HG03139 (cell line): ENCODE results near the gene CORO2B.

Experiments
- ATAC-seq: cut with Tn5 transposase; IDR thresholded peaks from one replicate; pipeline ENCODE4 v1.9.1; 2021; ENCODE audit not compliant: unreplicated experiment

The CORO2B gene

DNA sequence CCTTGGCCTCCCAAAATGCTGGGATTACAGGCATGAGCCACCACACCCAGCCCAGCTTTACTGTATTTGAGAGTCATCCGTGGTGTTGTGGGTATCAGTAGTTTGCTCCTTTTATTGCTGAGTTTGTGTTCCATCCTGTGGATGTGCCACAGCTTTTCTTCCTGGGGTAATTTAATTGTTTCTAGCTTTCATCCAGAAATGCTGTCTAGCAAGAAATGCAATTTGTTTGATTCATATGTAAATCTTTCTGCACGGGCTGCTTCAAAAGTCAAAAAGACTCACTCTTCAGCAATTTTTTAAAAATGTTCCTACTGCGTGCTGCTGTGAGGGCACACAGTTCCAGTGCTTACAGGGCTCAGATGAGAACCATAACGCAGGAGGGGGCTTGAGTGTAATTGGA lies 47.1 kb downstream of the CORO2B start:
- ATAC-seq, result no peak

DNA sequence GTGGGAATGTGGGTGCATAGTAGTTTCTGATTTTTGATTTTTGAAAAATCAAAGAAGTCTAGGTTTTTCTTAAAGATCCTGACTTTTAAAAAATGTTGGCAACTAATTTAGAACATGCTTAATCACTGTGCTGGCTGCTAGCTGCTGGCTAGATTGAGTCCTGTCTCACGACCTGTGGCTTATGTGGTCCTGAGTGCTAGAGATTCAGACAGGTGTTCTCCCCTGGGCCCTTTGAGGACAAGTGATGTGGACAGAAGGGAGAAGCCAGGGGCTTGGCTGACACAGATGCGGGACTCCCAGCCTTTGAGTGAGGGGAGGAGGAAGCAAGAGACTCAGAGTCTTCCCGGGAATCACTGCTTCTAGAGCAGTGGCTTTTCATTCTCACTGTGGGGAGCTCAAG lies 47.5 kb downstream of the CORO2B start:
- ATAC-seq, result no peak

DNA sequence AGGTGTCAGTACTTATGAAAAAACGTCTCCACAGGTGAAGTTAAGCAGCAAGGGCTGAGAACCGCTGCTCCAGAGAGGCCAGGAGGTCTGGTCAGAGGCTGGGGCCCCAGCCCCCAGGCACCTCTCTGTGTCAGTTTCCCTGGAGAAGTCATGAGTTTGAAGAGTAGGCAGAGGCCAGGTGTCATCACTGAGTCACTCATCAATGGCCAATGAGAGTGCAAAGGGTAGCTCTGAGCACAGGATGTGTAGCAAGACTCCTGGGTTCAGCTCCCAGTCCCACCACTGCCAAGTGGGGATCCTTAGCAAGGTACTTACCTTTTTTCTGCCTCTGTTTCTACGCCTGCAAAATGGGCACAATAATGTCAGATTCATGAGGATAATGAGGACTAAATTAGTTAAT lies 47.9 kb downstream of the CORO2B start:
- no peak for ATAC-seq

DNA sequence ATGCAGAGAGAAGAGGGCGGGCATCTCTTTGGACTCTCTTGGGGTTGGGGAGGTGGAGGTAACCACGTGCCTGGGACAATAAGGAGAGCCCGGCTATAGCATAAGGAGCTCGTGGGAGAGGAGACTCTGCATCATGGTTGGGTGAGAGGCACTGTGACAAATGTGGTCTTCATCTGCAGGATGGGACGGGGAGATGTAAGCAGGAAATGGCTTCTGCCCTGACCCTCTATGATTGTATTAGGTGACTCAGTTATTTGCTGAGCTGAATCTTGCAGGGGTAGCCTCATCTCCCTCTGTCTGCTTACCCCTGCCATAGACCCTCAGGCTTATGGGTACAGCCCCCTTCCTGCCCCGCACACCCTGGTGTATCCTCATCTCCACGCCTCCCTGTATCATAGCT lies 48.7 kb downstream of the CORO2B start:
- ATAC-seq, result no peak

DNA sequence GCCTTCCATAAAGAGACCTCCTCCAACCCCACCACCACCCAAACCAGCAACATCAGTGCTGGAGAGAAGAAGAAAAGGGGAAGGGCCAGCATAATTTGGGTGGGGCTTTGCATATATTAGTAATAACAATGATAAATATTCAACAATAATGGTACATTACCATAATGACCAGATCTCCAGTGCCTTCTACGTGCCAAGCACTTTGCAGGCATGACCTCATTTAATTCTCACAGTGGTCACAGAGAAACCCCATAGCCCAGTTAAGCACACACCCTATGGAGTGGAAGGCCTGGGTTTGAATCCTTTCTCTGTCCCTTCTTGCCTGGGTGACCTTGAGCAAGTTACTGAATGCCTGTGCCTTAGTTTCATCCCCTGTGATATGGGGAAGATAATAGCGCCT lies 49.2 kb downstream of the CORO2B start:
- no peak for ATAC-seq

DNA sequence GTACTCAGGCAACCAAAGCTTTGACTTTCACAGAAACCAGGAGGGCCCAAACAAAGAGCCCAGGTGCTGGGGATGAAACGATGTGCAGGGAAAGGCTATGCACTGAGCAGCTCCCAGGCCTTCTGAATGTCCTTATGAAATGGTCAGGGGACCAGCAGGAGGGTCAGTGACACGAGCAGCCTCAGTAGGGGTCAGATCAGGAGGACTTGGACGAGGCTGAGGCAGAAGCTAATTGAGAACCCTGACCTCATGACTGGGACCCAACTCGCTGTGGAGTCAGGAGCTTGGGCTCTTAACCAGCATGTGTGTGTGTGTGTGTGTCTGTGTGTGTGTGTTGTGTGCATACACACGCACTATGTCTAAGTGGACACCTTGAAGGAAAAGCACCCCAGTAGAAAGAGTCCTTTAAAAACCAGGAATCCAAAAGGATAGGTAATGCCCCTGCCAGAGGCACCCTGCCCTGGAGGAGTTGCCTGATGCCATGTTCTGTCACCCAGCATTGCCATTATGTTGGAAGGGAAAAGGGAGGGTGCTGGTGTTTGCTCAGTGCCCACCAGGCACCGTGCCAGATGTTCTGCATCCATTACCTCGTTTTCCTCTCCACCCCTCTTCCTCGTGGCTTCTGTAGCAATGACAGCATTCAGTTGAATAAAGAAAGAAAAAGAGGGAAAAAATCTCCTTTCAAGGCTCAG lies 50.9 kb downstream of the CORO2B start:
- ATAC-seq, result no peak

DNA sequence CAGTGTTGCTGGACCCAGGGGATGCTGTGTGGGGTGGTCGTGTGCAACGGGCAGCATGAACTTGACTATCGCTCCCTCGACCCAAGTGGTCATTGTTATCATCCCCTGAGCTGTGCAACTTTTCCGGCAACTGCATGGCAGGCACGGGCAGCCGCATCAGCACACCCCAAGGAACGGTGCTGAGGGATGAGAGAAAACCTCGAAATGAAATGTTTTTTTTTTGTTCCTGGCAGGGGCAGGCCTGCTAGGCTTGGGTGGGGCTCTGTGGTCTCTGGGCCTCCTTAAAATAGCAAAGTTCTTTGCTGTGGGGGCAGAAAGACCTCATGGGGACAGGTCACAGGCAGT lies 51.4 kb downstream of the CORO2B start:
- no peak for ATAC-seq

DNA sequence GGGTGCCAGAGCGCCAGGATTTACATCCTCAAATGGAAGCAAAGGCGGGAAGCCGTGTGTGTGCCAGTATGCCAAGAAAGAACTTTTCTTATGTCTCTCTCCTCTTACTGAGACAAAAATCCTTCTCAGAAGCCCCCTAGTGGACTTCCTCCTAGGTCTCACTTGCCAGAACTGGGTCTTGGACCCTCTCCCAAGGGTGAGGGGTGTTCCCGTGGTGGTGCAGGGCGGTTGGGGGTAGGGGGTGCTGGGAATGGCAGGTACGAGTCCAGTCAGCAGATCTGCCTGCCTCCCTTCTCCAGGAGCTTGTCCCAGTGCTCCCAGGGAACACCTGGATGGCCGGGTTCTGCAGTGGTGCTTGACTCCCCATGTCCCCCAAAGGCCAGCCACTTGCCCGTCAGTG lies 52.0 kb downstream of the CORO2B start:
- ATAC-seq, result no peak

DNA sequence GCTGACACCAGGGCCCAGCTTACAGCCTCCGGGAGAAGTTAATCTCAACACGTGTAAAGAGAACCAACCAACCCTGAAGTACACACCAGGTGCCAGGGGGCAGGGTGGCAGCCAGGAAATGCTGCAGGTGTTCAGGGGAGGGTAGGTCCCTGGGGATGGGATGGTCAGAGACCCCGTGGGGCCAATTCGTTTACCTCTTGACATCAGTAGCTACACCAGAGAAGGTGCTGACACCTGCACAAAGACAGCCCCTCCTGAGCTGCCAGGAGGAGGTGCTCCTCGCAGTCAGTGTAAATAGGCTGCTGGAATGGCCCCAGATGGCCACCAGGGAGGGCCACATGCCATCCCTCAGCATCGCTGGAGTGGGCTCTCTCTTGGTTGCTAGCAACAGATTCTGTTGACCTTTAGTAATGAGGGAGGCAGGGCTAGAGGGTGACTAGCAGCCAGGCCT lies 52.8 kb downstream of the CORO2B start:
- no peak for ATAC-seq

DNA sequence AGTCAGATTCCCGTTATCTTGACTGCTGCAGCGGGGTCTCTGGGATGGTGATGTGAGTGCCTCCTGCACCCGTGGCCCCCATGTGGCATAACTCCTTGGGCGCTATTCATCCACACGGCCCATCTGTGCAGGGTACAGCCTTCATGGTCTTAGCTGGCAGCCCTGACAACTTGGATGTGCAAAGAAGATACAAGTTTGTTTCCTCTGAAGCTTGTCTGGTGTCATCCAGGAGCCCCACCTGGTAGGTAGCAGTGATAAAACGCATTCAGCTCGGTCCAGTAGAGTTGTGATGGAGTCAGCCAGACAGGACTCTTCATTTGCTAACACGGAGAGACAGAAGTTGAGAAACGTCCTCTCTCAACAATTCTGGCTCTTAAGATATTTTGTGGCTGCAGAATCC lies 53.3 kb downstream of the CORO2B start:
- no peak for ATAC-seq

DNA sequence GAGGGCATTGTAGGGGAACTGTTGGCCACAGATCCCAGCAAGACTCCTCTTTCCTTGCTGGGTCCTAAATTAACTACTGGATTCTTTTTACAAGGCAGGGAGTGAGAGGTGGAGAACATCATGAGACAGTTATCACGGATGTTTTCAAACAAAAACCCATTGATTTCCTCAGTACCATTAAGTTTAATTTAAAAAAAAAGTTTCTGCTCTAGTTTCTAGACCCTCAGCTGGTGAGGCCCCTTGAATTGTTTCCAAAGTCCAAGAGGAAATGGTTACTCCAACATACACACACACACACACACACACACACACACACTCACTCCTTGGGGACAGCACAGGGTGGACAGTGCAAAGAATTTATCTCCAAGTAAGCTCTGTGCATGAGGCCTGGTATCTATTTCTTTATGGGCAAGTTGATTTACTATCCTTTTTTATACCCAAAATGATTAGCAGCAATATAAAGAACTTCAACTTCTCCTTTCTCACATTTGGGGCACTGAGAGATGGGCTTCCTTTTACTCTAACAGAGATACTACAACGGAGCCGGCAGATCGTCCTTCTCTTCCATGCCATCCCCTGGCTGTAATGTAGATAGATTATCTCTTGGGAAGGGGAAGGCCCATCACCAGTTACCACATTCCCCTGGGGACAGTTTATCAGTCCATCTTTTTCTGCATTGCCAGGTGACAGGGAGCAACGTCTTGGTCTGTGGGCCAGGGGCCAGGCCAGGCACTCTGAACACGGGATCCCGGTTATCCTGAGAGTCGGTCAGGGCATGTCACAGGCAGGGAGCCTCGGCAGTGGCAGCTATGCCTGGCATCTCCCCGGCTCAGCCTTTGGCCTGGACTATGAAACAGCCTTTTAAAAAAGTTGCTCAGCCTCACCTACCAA lies 54.7 kb downstream of the CORO2B start:
- no peak for ATAC-seq

DNA sequence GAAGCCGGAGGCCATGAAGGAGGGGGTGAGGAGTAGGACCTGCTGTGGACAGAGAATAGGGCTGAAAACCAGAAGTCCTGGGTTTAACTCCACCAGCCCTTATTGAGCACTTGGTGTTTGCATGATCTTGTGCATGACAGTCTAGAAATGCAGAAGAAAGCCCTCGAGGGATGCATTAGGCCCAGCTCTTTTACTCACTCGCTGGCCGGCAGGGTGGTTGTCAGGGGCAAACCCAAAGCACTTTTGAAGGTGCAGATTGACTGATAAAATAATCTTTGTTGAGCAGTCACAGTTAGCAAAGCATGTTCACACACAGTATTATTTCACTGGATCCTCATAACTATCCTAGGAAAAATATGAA lies 55.3 kb downstream of the CORO2B start:
- no peak for ATAC-seq

DNA sequence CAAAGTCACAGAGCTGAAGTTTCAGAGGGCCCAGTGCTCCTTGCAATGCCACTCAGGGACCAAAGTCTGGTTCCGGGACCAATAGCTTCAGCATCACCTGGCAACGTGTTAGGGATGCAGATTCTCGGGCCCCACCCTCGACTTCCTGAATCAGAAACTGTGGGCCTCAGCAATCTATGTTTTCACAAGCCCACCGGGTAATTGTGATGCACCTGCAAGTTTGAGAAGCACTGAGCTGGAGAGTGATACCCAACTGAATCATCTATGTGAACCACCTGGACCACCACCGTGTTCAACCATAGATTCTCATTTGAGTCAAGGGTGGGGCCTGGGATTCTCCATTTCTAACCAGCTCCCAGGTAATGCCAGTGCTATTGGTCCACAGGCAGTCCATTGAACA lies 55.7 kb downstream of the CORO2B start:
- ATAC-seq, result no peak

DNA sequence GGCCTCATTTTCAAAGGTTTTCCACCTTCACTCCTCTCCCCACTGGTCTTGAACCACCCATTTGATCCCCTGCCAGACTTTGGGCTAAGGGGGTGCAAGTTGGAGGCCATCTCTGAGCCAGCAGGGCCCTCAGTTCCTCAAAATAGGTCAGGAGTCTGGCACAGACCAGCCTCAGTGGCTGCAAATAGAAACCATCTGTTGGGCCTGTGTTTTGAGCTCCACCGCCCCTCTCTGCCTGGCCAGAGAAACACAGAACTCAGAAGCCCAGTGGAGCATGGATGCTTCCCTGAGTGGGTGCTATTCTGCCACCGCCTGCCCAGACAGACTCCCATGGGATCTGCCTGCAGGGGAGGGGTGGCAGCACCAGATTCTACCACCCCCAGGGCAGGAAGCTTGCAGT lies 56.3 kb downstream of the CORO2B start:
- ATAC-seq, result no peak

DNA sequence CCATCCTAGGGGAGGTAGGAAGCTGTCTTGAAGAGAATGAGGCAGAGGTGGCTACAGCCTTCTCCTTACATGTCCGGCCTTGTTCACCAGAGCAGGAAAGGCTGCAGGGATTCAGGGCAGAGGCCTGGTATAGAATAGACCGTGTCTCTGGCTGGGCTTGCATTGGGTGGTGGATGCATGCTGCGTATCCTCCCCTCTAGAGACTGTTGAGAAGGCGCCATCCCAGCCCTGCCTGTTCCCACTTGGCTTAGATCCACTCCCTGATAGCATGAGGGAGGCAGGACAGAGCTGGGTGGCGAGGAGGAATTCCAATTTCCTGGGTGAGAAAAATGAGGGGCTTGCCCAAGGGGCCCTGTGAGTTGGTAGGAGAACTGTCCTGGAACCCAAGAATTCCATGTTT lies 57.5 kb downstream of the CORO2B start:
- no peak for ATAC-seq

DNA sequence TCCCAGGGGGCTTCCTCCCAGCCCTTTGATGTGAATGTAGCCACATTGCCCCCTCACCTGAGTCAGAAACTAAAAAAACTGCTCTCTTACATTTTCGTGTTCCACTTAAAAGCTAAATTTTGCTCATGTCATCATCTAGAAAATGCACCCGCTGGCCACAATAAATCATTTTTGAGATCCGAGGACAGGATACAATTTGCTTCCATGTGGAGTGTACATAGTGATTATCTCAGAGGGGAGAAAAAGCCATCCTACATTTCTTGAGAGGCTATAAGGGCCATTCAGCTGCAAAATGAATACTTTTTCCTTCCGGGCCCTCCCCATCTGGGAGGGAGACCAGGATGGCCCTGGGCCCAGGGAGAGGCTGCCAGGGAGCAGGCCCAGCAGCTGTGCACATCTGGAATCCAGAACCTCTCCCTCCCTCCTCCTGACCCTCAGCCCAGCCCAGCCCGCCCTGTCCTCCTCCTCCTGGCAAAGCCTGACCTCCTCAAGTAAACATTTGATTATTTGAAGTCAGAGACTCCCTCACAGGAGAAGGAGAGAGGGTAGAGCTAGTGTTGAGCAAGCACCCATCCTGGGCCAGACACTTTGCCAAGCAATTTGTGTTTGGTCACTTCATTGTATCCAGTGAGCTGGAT lies 59.1 kb downstream of the CORO2B start:
- no peak for ATAC-seq

DNA sequence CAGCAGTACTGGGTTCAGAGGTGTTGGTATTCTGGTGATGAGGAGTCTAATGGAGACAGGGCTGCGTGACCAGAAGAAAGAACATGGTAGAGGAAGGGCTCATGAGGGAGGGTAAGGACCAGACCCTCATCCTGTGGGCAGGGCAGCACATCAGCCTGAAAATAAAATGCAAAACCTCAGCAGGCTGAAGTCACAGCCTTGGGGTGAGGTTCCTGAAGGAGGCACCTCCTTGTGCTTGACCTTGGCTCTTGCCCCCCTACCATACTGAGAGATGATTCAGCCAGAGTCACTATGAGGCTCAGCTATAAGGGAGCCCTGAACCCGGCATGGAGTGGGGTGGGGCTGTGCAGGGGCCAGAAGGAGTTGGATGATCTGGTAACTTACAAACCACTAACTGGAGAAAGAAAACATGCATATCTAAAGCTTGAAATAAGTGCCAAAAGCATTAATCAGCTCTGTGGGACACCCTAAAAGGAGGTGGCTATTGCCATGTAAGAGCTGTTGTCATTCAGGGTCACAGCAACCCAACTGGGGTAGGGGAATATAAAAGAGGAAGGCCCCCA lies 60.2 kb downstream of the CORO2B start:
- ATAC-seq, result no peak

DNA sequence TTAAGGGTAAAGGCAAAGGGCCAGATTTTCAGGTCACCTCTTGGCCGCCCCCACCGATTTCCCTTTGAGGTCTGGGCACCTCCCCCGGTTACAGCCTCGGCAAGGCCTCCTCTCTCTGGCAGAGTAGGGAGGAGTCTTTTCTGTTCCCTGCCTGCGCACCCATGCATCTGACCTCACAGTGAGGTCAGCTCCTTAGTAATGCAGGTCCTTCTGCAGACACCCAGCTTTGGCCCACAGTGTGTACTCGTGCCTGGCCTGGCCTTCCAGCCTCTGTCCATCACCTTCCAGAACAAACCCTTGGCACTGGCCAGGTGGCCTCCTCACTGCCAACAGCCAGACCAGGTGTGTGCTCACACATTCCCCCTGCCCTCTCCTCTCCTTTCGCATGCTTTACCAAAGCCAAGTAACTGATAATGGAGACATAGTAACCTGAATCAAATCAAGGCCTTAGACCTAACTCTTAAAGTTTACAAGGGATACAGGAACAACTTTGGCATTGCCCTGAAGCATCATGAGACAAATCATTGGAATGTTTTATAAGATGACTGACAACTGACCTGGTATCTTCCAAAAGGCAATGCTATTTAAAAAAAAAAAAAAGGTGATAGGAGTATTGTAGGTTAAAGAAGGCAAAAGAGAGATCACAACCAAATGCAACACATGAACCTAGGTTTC lies 61.3 kb downstream of the CORO2B start:
- ATAC-seq, result no peak

DNA sequence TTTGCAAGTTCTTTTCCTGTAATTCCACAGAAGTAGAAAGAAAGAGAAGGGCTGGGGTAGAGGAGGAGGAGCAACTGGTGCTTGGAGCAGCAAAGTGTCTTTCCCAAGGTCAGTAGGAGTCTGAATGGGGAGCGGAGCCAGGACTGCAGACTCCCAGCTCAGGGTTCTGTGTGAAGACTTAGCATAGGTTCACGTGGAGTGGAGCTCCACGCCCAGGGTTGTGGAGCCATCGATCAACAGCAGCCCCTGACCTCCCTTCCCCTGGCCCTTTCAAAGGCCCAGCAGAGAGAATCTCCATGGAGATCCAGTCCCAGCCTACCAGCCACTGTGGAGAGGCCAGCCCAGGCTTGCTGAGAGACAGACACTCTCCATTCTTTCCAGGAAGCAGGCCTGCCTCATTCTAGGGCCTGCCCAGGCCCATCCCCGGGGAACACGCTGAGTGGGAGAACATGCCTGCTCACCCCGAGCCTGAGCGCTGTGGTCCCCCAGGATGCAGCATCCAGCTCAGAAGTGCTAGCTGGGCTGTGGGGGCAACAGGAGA lies 62.1 kb downstream of the CORO2B start:
- ATAC-seq, result no peak

DNA sequence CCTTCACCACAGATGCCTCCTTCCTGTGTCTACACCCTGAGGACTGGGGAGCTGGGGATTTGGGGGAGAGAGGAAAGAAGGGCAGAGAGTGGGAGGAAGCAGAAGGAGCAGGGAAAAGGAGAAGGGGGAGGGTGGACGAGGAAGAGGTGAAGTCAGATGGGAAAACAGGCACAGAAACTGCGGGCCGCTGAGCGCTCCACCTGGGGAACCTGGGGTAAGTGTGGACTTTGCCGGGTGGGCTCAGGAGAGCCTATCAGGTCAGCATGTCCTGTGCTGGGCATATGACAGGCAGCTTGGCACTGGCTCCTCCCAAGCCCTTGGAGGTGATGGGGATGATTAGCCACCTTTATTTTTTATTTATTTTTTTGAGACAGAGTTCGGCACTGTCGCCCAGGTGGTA lies 62.6 kb downstream of the CORO2B start:
- no peak for ATAC-seq

DNA sequence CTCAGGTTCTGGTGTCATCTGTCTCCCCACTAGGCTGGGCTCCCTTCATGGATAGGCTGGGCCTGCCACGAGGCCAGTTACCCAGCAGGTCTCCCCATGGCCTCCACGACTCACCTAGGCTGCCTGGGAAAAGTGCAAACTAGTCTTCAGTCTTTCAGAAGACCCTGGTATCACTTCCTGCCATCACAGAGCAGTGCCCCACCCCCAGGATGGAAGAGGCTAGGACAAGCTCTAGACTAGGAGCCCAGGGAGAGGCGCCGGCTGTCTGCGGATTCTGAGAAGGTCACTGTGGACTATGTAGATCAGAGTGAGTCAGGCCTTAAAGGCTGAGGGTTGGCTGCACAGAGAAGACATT lies 63.7 kb downstream of the CORO2B start:
- no peak for ATAC-seq
